ENCODE data around the gene TBC1D21.

- TF ChIP-seq CTCF (IDR thresholded peaks at IDR 0.05), result peak in 1 of 3 donors; percentile 7
- no peak for TF ChIP-seq POLR2A (IDR thresholded peaks at IDR 0.05)
- no peak for TF ChIP-seq EP300 (IDR thresholded peaks at IDR 0.05)
Observed at GRCh38 chr15:73936181-73936580, 62.8 kb downstream of the TBC1D21 start.

Measured in ovary (tissue), 3 donors.